Psoas muscle (tissue), 8 donors: ENCODE results near the gene EPB41L5. TPM values are rescaled to one million over a fixed set of nuclear protein-coding genes. Genes with fewer than 3 reads are reported as not detected.

ENCODE experiments used
- ATAC-seq, 4 donors: fragments of 200-7000 bp; cut with Tn5 transposase; one replicate each; pipeline ENCODE4 v1.9.1; 2020; ENCODE audit warnings: moderate library complexity in 3 of 4, mild to moderate bottlenecking in 2 of 4
- DNase-seq, 2 donors: peaks; one replicate each; pipeline ENCODE4 v3.0.0-alpha.2; 2020
- H3K27ac ChIP-seq: fragments of 200-600 bp; one replicate; pipeline ENCODE4 v1.8.0; 2022
- H3K27me3 ChIP-seq, 3 donors: fragments of 200-600 bp in 1 of 3; one replicate each; pipeline versions ENCODE4 v1.6.1 to v1.8.0; 2013 to 2022; ENCODE audit warnings: low read length in 2 of 3, mild to moderate bottlenecking in 2 of 3, moderate library complexity in 1 of 3; ENCODE audit not compliant: insufficient read depth in 3 of 3
- H3K36me3 ChIP-seq, 2 donors: fragments of 200-600 bp in 1 of 2; one replicate each; pipeline versions ENCODE4 v1.6.1 to v1.8.0; 2013 to 2022; ENCODE audit warnings: low read depth in 1 of 2, mild to moderate bottlenecking in 1 of 2, moderate library complexity in 1 of 2; ENCODE audit not compliant: insufficient read depth in 1 of 2
- H3K4me1 ChIP-seq: fragments of 200-600 bp; one replicate; pipeline ENCODE4 v1.8.0; 2022
- H3K4me3 ChIP-seq: fragments of 200-600 bp; one replicate; pipeline ENCODE4 v1.8.0; 2022; ENCODE audit warnings: mild to moderate bottlenecking
- H3K9me3 ChIP-seq: fragments of 200-600 bp; one replicate; pipeline ENCODE4 v1.8.0; 2022
- WGBS, 3 donors: extraction: QIAGEN DNeasy Blood & Tissue Kit; methylation state at CpG; one replicate each; pipeline versions ENCODE4 v1.1.6 to v1.1.7; 2013; 5-methylcytosine and 5-hydroxymethylcytosine counted together
- intact Hi-C, 2 donors: fragments of 100-400 bp; cut with DNase I; formaldehyde crosslinking; loops; one replicate each; pipeline versions ENCODE4 v1.11.0 to v1.14.2; 2022
- polyA plus RNA-seq, 3 donors: library from polyadenylated mRNA; stranded (reverse); fragments of 200-250 nt; gene quantifications; one replicate each; pipeline ENCODE4 v1.2.3, GENCODE V29; 2013
- total RNA-seq, 4 donors: library from RNA; stranded (reverse); fragmentation: NEBNext Ultra II Directional in 2 of 4; extraction: Animal tissue kit (Norgen Biotek cat#: 25700) in 2 of 4; gene quantifications; one replicate each; pipeline versions ENCODE4 v1.2.1 to v1.2.4, GENCODE V29; 2021 to 2023
- TF ChIP-seq, protein P1 (sequence below): fragments of 200-600 bp; IDR thresholded peaks from one replicate; pipeline ENCODE4 v1.8.0; 2022; ENCODE audit warnings: antibody characterized with exemption
- donor health status: healthy with polysubstance abuse.
- donor health status: DM: no; HTN: no; CAD: no; lungs with moderate emphysema.
- donor health status: Bipolar disorder and iron deficiency.
- donor health status: healthy.
- donor health status: DM: yes; HTN: yes; CAD: no.
- donor health status: DM: no; HTN: no; CAD: no.
- donor health status: DM: no; HTN: no; CAD: no.
- donor health status: DM: yes; HTN: yes; CAD: no.

Gene EPB41L5
- total and polyA plus RNA-seq, 7 donors = 4.2 to 16.0 (median 12.5) TPM

DNA sequence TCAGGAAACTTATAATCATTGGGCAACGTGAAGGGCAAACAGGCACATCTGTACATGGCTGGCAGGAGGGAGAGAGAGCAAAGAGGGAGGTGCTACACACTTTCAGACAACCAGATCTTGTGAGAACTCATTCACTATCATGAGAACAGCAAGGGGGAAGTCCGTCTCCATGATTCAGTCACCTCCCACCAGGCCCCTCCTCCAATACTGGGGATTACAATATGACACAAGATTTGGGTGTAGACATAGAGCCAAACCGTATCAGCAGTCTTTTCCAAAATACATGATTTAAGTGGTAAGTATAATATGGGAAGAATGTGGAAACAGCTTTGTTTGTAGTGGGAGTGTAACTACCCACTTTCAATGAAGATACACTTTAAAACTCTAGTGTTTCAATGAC lies 65.0 kb downstream of the EPB41L5 start:
- 68 to 76% (median 75%) methylated on average over 3 of the region's 3 CpGs for WGBS, 3 donors
- Histone ChIP-seq H3K36me3 (peaks cover 0 to 22% of the 10 kb centered on the region in 2 donors), H3K4me1 (no peaks in the 10 kb centered on the region), H3K27ac (no peak overlapping the region), H3K4me3 (no peak overlapping the region), H3K9me3 (no peaks in the 10 kb centered on the region), H3K27me3 (no peaks in the 10 kb centered on the region)
- intact Hi-C loops = no loop called here
- TF ChIP-seq, protein P1, sequence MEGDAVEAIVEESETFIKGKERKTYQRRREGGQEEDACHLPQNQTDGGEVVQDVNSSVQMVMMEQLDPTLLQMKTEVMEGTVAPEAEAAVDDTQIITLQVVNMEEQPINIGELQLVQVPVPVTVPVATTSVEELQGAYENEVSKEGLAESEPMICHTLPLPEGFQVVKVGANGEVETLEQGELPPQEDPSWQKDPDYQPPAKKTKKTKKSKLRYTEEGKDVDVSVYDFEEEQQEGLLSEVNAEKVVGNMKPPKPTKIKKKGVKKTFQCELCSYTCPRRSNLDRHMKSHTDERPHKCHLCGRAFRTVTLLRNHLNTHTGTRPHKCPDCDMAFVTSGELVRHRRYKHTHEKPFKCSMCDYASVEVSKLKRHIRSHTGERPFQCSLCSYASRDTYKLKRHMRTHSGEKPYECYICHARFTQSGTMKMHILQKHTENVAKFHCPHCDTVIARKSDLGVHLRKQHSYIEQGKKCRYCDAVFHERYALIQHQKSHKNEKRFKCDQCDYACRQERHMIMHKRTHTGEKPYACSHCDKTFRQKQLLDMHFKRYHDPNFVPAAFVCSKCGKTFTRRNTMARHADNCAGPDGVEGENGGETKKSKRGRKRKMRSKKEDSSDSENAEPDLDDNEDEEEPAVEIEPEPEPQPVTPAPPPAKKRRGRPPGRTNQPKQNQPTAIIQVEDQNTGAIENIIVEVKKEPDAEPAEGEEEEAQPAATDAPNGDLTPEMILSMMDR = no peak
- ATAC-seq = no peak
- no peak for DNase-seq

DNA sequence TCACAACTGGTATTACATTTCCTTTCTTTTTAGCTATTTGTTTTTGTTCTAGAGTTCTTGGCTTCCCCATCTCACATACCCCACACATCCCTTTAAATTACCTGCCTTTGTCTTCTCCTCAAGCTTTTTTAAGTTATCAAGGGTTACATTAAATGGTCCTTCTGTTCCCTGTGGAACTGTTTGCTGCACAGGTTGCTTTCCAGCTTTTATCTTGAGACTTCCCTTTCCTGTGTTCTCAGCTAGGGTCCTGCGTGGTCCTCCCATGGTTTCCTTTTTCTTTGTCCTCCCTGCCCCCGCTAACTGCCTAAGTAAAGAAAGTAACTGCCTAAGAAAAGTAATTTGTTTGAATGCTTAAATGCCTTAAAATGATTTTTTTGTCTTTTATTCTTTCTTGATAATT lies 66.8 kb downstream of the EPB41L5 start:
- H3K27me3 ChIP-seq = no peaks in the 10 kb centered on the region
- H3K27ac ChIP-seq = no peak overlapping the region
- peaks cover 0 to 22% of the 10 kb centered on the region in 2 donors for H3K36me3 ChIP-seq
- 72 to 83% (median 82%) methylated on average over 2 of the region's 2 CpGs for WGBS, 3 donors
- ATAC-seq (no peak), DNase-seq (no peak)
- TF ChIP-seq, protein P1 = no peak
- no peaks in the 10 kb centered on the region for H3K9me3 ChIP-seq
- intact Hi-C loops = no loop called here
- H3K4me1 ChIP-seq = no peaks in the 10 kb centered on the region
- H3K4me3 ChIP-seq = no peak overlapping the region

DNA sequence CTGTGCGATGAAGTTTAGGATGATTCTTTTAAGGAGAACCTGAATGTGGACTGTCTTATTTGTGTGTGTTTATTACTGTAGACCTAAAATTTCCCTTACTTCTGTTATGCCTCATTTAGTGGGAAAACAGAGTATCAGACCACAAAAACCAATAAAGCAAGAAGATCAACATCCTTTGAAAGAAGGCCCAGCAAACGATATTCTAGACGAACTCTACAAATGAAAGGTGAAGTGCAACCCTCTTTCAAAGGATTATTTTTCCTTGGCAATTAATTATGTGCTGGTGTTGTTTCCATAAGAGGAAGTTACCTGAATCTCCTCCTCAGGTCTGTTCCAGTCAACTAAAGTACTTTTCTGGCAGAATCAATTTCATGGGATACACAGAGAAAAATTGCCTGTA lies 78.6 kb downstream of the EPB41L5 start:
- H3K4me1 ChIP-seq = no peaks in the 10 kb centered on the region
- whole genome bisulfite sequencing, 3 donors = 90 to 96% (median 91%) methylated on average over 3 of the region's 3 CpGs
- intact Hi-C loops = no loop called here
- TF ChIP-seq, protein P1 = no peak
- no peaks in the 10 kb centered on the region for H3K9me3 ChIP-seq
- DNase-seq (no peak), ATAC-seq (no peak)
- H3K4me3 ChIP-seq = no peak overlapping the region
- H3K27ac ChIP-seq = no peak overlapping the region
- peaks cover 2 to 70% of the 10 kb centered on the region in 2 donors for H3K36me3 ChIP-seq
- H3K27me3 ChIP-seq = no peaks in the 10 kb centered on the region

DNA sequence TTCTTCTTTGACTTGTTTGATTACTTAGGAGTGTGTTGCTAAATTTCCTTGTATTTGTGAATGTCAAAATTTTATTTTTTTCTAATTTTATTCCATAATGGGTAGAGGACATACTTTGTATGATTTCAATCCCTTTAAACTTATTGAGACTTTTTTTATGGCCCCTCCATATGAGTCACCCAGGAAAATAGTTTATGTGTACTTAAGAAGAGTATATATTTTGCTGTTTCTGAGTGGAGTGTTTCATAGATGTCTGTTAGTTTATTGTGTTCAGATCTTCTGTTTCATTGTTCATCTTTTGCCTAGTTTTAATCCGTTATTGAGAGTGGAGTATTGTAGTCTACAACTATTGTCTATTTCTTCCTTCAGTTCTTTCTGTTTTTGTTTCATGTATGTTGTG lies 81.9 kb downstream of the EPB41L5 start:
- intact Hi-C loops = no loop called here
- H3K27ac ChIP-seq = no peak overlapping the region
- no peaks in the 10 kb centered on the region for H3K27me3 ChIP-seq
- peaks cover 2 to 46% of the 10 kb centered on the region in 2 donors for H3K36me3 ChIP-seq
- H3K4me1 ChIP-seq = no peaks in the 10 kb centered on the region
- TF ChIP-seq, protein P1 = no peak
- DNase-seq (no peak), ATAC-seq (no peak)
- 85 to 91% (median 89%) methylated on average over 1 of the region's 1 CpG for WGBS, 3 donors
- no peak overlapping the region for H3K4me3 ChIP-seq
- H3K9me3 ChIP-seq = no peaks in the 10 kb centered on the region

DNA sequence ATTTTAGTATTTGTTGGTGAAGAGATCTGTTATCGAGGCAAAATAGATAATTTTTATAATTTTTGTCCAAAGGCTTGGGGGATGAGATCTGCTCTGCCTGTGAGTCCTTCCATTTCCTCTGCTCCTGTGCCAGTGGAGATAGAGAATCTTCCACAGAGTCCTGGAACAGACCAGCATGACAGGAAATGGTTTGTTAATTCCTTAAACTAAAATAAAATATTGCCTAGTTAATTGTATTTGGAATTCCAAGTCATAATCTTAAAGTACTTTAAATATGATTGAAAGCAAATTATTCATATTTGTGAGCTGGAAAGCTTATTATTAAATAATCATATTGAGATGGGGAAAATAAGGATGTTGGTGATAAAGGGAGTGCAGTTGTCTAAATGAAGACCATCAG lies 87.8 kb downstream of the EPB41L5 start:
- TF ChIP-seq, protein P1 = no peak
- Histone ChIP-seq H3K4me3 (no peak overlapping the region), H3K9me3 (no peaks in the 10 kb centered on the region), H3K36me3 (peaks cover 0 to 38% of the 10 kb centered on the region in 2 donors), H3K27ac (no peak overlapping the region), H3K27me3 (no peaks in the 10 kb centered on the region), H3K4me1 (no peaks in the 10 kb centered on the region)
- 90 to 96% (median 94%) methylated on average over 1 of the region's 1 CpG for WGBS, 3 donors
- DNase-seq = no peak
- no peak for ATAC-seq
- intact Hi-C loops = loop anchor here in 1 of 2 donors (10.0 kb wide), 1 partner anchor 214 kb away; no protein-coding TSS in a partner anchor
